Breast epithelium (tissue), 4 donors: ENCODE results near the gene SOST. TPM values are rescaled to one million over a fixed set of nuclear protein-coding genes. Genes with fewer than 3 reads are reported as not detected.

ENCODE experiments used
- DNase-seq, 2 donors: peaks; one replicate each; pipeline ENCODE4 v3.0.0-alpha.2; 2019; ENCODE audit warnings: low spot score in 2 of 2
- H3K27ac ChIP-seq, 2 donors: fragments of 200-600 bp; sonication (generic) in 1 of 2; one replicate each; pipeline ENCODE4 v1.5.1; 2016 to 2019; ENCODE audit warnings: mild to moderate bottlenecking in 1 of 2
- H3K27me3 ChIP-seq, 2 donors: fragments of 200-600 bp; sonication (generic) in 1 of 2; one replicate each; pipeline versions ENCODE4 v1.5.1 to v1.6.0; 2017 to 2019; ENCODE audit warnings: control low read depth in 1 of 2, mild to moderate bottlenecking in 1 of 2
- H3K36me3 ChIP-seq: fragments of 200-600 bp; one replicate; pipeline ENCODE4 v1.5.1; 2019
- H3K4me1 ChIP-seq, 2 donors: fragments of 200-600 bp; sonication (generic); one replicate each; pipeline ENCODE4 v1.5.1; 2016 to 2019; ENCODE audit warnings: control low read depth in 1 of 2
- H3K4me3 ChIP-seq, 3 donors: fragments of 200-600 bp; sonication (generic); 1 replicate in 2 of 3; 2 replicates in 1 of 3; pipeline ENCODE4 v1.5.1; 2016 to 2019; ENCODE audit warnings: mild to moderate bottlenecking in 3 of 3, moderate library complexity in 2 of 3
- H3K9me3 ChIP-seq, 2 donors: fragments of 200-600 bp; sonication (generic) in 1 of 2; one replicate each; pipeline ENCODE4 v1.5.1; 2016 to 2019; ENCODE audit warnings: control low read depth in 1 of 2
- POLR2A ChIP-seq: fragments of 450-650 bp; IDR thresholded peaks from one replicate; pipeline ENCODE4 v1.6.1; 2016; ENCODE audit warnings: antibody characterized with exemption, mild to moderate bottlenecking, moderate library complexity
- POLR2AphosphoS5 ChIP-seq, 3 donors: sonication (generic); formaldehyde crosslinking; IDR thresholded peaks; one replicate each; pipeline ENCODE4 v1.6.1; 2017; ENCODE audit warnings: antibody characterized with exemption in 3 of 3
- intact Hi-C: fragments of 100-400 bp; cut with DNase I; formaldehyde crosslinking; loops from one replicate; pipeline ENCODE4 v1.15.1; 2023; ENCODE audit warnings: low total_unique reads
- total RNA-seq, 3 donors: library from RNA; depleted of rRNA; stranded (reverse); fragments of >200 nt; gene quantifications; one replicate each; pipeline ENCODE4 v1.1.0, GENCODE V29; 2016
- TF ChIP-seq, protein P1 (sequence below), 3 donors: fragments of 450-650 bp; IDR thresholded peaks; one replicate each; pipeline ENCODE4 v1.5.1; 2016 to 2017; ENCODE audit warnings: antibody characterized with exemption in 3 of 3, mild to moderate bottlenecking in 3 of 3, moderate library complexity in 3 of 3

The SOST gene
- not detected for total RNA-seq

DNA sequence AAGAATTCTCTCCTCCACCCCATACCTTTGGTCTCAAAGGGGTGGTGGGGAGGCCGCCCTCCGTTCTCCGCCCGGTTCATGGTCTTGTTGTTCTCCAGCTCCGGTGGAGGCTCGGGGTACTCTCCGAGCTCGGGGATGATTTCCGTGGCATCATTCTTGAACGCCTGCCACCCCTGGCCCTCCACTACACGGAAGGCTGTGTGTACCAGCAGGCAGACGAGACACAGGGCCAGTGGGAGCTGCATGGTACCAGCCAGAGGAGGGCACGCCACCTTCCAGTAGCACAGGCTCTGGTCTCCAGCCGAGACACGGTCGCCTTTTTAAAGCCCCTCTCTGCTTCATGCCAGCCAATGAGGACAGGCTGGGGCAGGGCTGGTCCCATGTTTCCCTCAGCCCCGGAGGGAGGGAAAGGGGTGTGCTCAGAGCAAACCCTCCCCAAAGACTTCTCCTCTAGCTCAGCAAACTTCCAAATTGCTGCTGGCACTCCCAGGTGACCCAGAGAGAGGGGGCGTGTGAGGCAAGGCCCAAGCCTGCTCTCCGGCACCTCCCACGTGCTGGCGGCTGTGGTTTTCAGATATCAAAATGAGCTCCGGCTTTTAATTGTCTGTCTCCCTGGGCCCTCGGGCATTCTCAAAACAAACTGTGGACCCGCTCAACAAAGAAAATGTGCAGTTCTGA lies at the start of gene SOST:
TSS of gene SOST (minus strand) at position 295 of the 678 bp plus-strand sequence. CDS start at position 245, 50 bp downstream.
- Histone ChIP-seq H3K4me3 (no peak within 1 kb of the TSS), H3K27ac (no peak within 1 kb of the TSS), H3K9me3 (no peaks in the 10 kb centered on the region), H3K36me3 (no peaks in the 10 kb centered on the region), H3K27me3 (peaks cover 0 to 42% of the 10 kb centered on the region in 2 donors), H3K4me1 (no peaks in the 10 kb centered on the region)
- no peak for DNase-seq
- no peak for TF ChIP-seq POLR2AphosphoS5 (IDR thresholded peaks at IDR 0.05)
- TF ChIP-seq, protein P1, sequence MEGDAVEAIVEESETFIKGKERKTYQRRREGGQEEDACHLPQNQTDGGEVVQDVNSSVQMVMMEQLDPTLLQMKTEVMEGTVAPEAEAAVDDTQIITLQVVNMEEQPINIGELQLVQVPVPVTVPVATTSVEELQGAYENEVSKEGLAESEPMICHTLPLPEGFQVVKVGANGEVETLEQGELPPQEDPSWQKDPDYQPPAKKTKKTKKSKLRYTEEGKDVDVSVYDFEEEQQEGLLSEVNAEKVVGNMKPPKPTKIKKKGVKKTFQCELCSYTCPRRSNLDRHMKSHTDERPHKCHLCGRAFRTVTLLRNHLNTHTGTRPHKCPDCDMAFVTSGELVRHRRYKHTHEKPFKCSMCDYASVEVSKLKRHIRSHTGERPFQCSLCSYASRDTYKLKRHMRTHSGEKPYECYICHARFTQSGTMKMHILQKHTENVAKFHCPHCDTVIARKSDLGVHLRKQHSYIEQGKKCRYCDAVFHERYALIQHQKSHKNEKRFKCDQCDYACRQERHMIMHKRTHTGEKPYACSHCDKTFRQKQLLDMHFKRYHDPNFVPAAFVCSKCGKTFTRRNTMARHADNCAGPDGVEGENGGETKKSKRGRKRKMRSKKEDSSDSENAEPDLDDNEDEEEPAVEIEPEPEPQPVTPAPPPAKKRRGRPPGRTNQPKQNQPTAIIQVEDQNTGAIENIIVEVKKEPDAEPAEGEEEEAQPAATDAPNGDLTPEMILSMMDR (IDR thresholded peaks at IDR 0.05) = no peak
- TF ChIP-seq POLR2A = no peak
- intact Hi-C loops = loop anchor here (5.0 to 10.0 kb wide), 2 partner anchors 66 to 194 kb away; no protein-coding TSS in a partner anchor

DNA sequence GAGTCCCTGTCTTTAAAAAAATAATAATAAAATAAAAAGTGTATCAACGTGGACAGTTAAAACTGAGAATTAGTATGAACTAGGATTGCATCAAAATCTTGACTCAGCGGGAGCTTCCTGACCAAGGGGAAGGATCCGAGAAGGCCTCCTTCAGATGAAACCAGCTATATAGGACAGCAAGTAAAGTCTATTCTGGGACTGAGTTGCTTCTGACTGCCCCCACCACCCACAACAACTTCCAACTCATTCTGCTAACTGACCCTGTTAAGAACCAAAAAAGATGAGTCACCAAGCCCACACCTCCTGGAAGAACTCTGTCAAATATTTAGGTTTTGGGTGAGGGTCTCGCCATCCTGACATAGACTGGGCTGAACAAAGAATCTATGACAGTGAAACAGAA lies 49.5 kb upstream of the SOST start:
- Histone ChIP-seq H3K27ac (no peak overlapping the region), H3K36me3 (no peaks in the 10 kb centered on the region), H3K4me1 (no peaks in the 10 kb centered on the region), H3K4me3 (no peak overlapping the region), H3K27me3 (no peaks in the 10 kb centered on the region), H3K9me3 (no peaks in the 10 kb centered on the region)
- intact Hi-C loops = no loop called here
- TF ChIP-seq POLR2AphosphoS5 (IDR thresholded peaks at IDR 0.05) = no peak
- TF ChIP-seq, protein P1 (IDR thresholded peaks at IDR 0.05) = no peak
- no peak for TF ChIP-seq POLR2A
- DNase-seq = no peak

DNA sequence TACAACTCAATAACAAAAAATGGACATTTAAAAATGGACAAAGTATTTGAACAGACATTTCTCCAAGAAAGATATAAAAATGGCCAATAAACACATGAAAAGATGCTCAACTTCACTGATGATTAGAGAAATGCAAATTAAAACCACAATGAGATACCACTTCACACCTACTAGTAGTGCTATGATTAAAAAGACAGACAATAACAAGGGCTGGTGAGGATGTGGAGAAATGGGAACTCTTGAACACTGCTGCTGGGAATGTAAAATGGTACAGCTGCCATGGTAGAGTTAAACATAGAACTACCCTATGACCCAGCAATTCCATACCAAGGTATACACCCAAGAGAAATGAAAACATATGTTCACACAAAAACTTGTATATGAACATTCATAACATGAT lies 46.5 kb upstream of the SOST start:
- Histone ChIP-seq H3K27ac (no peak overlapping the region), H3K36me3 (no peaks in the 10 kb centered on the region), H3K4me3 (no peak overlapping the region), H3K4me1 (no peaks in the 10 kb centered on the region), H3K27me3 (no peaks in the 10 kb centered on the region), H3K9me3 (no peaks in the 10 kb centered on the region)
- intact Hi-C loops = no loop called here
- no peak for TF ChIP-seq POLR2AphosphoS5 (IDR thresholded peaks at IDR 0.05)
- DNase-seq = no peak

DNA sequence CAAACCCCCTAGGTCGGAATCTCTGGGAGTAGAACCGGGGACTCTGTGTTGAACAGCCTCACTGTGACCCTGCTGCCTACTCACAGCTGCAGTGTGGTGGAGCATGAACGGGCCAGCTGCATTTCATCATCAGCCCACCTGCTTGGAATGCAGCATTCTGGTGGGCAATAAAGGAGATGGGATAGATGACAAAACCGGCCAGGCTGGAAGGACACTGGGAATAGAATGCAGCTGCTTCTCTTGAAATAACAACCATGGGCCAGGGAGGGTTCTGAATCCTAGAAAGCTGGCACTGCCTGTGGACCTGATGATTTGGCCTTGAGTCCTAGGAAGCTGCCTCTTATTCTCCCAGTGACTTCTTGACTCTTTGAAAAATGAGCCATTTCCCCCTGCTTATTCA lies 45.2 kb upstream of the SOST start:
- DNase-seq = no peak

DNA sequence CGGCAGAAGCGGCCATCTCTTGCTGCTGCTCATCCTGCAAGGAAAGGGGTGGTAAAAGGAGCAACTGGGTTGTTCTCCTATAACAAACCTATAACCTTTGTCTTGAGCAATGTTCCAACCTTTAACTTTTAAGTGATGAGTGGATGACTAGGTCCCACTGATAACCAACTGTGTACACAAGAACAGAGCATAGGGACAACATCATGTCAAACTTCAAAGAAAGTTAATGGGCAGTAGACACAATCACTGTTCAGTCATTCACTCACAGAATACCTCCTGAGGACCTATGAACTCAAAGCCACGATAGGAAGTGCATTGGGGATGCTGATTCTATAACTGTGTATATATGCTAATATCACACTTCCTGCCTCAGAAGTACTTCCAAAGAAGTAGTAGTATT lies 43.3 kb upstream of the SOST start:
- H3K27ac ChIP-seq = no peak overlapping the region
- no peak overlapping the region for H3K4me3 ChIP-seq
- H3K36me3 ChIP-seq = no peaks in the 10 kb centered on the region
- no peak for DNase-seq
- no peaks in the 10 kb centered on the region for H3K4me1 ChIP-seq
- intact Hi-C loops = no loop called here
- TF ChIP-seq POLR2AphosphoS5 (IDR thresholded peaks at IDR 0.05) = no peak
- TF ChIP-seq, protein P1 (IDR thresholded peaks at IDR 0.05) = no peak
- TF ChIP-seq POLR2A = no peak
- H3K9me3 ChIP-seq = no peaks in the 10 kb centered on the region
- H3K27me3 ChIP-seq = no peaks in the 10 kb centered on the region

More for the DNA sequence above, 45.2 kb upstream of the SOST start:
- TF ChIP-seq POLR2AphosphoS5 (IDR thresholded peaks at IDR 0.05) (no peak), POLR2A (no peak)
- TF ChIP-seq, protein P1 (IDR thresholded peaks at IDR 0.05) = no peak
- H3K4me1 ChIP-seq = no peaks in the 10 kb centered on the region
- no peak overlapping the region for H3K27ac ChIP-seq
- intact Hi-C loops = no loop called here
- H3K4me3 ChIP-seq = no peak overlapping the region
- no peaks in the 10 kb centered on the region for H3K36me3 ChIP-seq
- no peaks in the 10 kb centered on the region for H3K9me3 ChIP-seq
- H3K27me3 ChIP-seq = no peaks in the 10 kb centered on the region
